Trophoblast cell (in vitro differentiated cells and primary cell): ENCODE measurements around the gene SMARCAL1.

Source experiments
- DNase-seq, 2 donors: peaks; one replicate each; pipeline ENCODE4 v3.0.0-alpha.2; 2016
- H2AFZ ChIP-seq: 2 replicates; pipeline ENCODE4 v1.6.1; 2013; ENCODE audit warnings: low read length, moderate library complexity, mild to moderate bottlenecking; ENCODE audit not compliant: insufficient read depth, poor library complexity
- H2AK5ac ChIP-seq: 2 replicates; pipeline ENCODE4 v1.6.1; 2013; ENCODE audit warnings: mild to moderate bottlenecking, low read length
- H2BK120ac ChIP-seq: 2 replicates; pipeline ENCODE4 v1.6.1; 2013; ENCODE audit warnings: low read length, mild to moderate bottlenecking, moderate library complexity; ENCODE audit not compliant: insufficient read depth, poor library complexity
- H2BK12ac ChIP-seq: 2 replicates; pipeline ENCODE4 v1.6.1; 2013; ENCODE audit warnings: mild to moderate bottlenecking, low read length, moderate library complexity
- H2BK5ac ChIP-seq: 2 replicates; pipeline ENCODE4 v1.6.1; 2013; ENCODE audit warnings: low read length, low read depth, moderate library complexity, mild to moderate bottlenecking; ENCODE audit not compliant: poor library complexity
- H3K14ac ChIP-seq: 2 replicates; pipeline ENCODE4 v1.6.1; 2013; ENCODE audit warnings: mild to moderate bottlenecking, low read length
- H3K18ac ChIP-seq: 2 replicates; pipeline ENCODE4 v1.6.1; 2013; ENCODE audit warnings: mild to moderate bottlenecking, low read length
- H3K23ac ChIP-seq: 2 replicates; pipeline ENCODE4 v1.6.1; 2013; ENCODE audit warnings: low read length
- H3K27ac ChIP-seq: 2 replicates; pipeline ENCODE4 v1.5.1; 2013; ENCODE audit warnings: low read depth, mild to moderate bottlenecking, inconsistent platforms, low read length, moderate library complexity
- H3K27me3 ChIP-seq: 2 replicates; pipeline ENCODE4 v1.6.1; 2013; ENCODE audit warnings: inconsistent platforms, mild to moderate bottlenecking, low read length, moderate library complexity; ENCODE audit not compliant: insufficient read depth
- H3K36me3 ChIP-seq, 2 experiments: 1 replicate in 1 of 2; 2 replicates in 1 of 2; pipeline ENCODE4 v1.6.1; 2013; ENCODE audit warnings: low read length in 2 of 2, mild to moderate bottlenecking in 2 of 2, moderate library complexity in 1 of 2; ENCODE audit not compliant: insufficient read depth in 2 of 2, control insufficient read depth in 1 of 2
- H3K4ac ChIP-seq: 2 replicates; pipeline ENCODE4 v1.6.1; 2013; ENCODE audit warnings: low read depth, mild to moderate bottlenecking, low read length, moderate library complexity
- H3K4me1 ChIP-seq, 2 experiments: 1 replicate in 1 of 2; 2 replicates in 1 of 2; pipeline ENCODE4 v1.6.1; 2013; ENCODE audit warnings: low read length in 2 of 2, mild to moderate bottlenecking in 2 of 2, moderate library complexity in 1 of 2; ENCODE audit not compliant: insufficient read depth in 2 of 2, control insufficient read depth in 1 of 2
- H3K4me2 ChIP-seq: 2 replicates; pipeline ENCODE4 v1.6.1; 2013; ENCODE audit warnings: inconsistent platforms, mild to moderate bottlenecking, low read length, moderate library complexity
- H3K4me3 ChIP-seq: 2 replicates; pipeline ENCODE4 v1.5.1; 2013; ENCODE audit warnings: mild to moderate bottlenecking, low read depth, low read length, inconsistent platforms
- H3K79me1 ChIP-seq: one replicate; pipeline ENCODE4 v1.6.1; 2013; ENCODE audit warnings: low read length
- H3K79me2 ChIP-seq: 2 replicates; pipeline ENCODE4 v1.6.1; 2013; ENCODE audit warnings: low read length, mild to moderate bottlenecking; ENCODE audit not compliant: control insufficient read depth, insufficient read depth, poor library complexity
- H3K9ac ChIP-seq: 2 replicates; pipeline ENCODE4 v1.6.1; 2013; ENCODE audit warnings: mild to moderate bottlenecking, low read length
- H3K9me3 ChIP-seq: 2 replicates; pipeline ENCODE4 v1.6.1; 2013; ENCODE audit warnings: low read depth, mild to moderate bottlenecking, control low read depth, inconsistent platforms, low read length; ENCODE audit not compliant: insufficient read depth
- H4K12ac ChIP-seq: 2 replicates; pipeline ENCODE4 v1.6.1; 2013; ENCODE audit warnings: low read depth, mild to moderate bottlenecking, low read length, moderate library complexity
- H4K8ac ChIP-seq: 2 replicates; pipeline ENCODE4 v1.6.1; 2013; ENCODE audit warnings: low read depth, mild to moderate bottlenecking, low read length, moderate library complexity
- H4K91ac ChIP-seq: one replicate; pipeline ENCODE4 v1.6.1; 2013; ENCODE audit warnings: low read depth, mild to moderate bottlenecking, low read length, moderate library complexity
- WGBS: extraction: QIAGEN DNeasy Blood & Tissue Kit; methylation state at CpG from one replicate; pipeline ENCODE4 v1.1.7; 2013; ENCODE audit warnings: missing lambda C conversion rate; ENCODE audit not compliant: insufficient read length, insufficient coverage; ENCODE audit errors: extremely low coverage; 5-methylcytosine and 5-hydroxymethylcytosine counted together

Gene SMARCAL1

DNA sequence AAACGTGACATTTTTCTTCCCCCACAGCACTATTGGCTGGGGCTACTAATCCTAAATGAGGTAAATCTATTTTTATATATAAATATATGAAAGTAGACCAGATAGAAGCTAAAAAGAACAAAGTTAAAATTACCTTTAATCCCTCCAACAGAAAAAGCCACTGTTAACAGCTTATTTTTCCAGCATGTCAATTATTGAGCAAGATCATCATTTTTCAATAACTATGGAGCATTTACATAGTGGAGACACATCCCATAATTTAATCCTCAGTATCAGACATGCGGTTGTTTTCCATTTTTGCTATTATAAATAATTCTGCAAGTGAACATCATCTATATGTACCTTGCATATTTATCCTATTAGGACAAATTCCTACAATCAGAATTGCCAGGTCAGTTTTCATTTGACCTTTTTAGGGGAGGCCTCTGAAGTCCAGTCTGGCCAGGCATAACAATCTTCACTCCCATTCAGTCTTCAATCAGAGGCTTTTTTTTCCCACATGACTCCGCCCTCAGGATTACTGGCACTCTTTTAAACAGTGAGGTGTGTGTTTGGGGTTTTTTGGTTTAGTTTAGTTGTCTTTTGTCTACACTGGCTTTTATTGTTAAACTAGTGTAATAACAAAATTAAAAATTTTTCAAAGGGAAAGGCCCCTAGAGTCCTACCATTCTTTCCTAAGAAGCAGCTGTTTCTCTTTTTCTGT, 29.2 kb downstream of the SMARCAL1 start:
- Histone ChIP-seq H2AK5ac (no peak overlapping the region), H3K9me3 (no peaks in the 10 kb centered on the region), H3K79me2 (no peaks in the 10 kb centered on the region), H3K14ac (no peak overlapping the region), H3K36me3 (peaks cover 9 to 24% of the 10 kb centered on the region in 2 experiments), H4K91ac (no peak overlapping the region), H3K4me2 (no peak overlapping the region), H3K9ac (no peak overlapping the region), H4K12ac (no peak overlapping the region), H4K8ac (no peak overlapping the region), H3K4ac (no peak overlapping the region), H3K27ac (no peak overlapping the region), H2BK5ac (no peak overlapping the region), H3K4me1 (no peaks in the 10 kb centered on the region), H2AFZ (no peak overlapping the region), H3K27me3 (no peaks in the 10 kb centered on the region), H3K79me1 (no peaks in the 10 kb centered on the region), H2BK120ac (no peak overlapping the region), H2BK12ac (no peak overlapping the region), H3K18ac (no peak overlapping the region), H3K23ac (no peak overlapping the region), H3K4me3 (no peak overlapping the region)
- WGBS, result no CpG with 5 or more reads among the region's 3 CpGs
- no peak for DNase-seq

DNA sequence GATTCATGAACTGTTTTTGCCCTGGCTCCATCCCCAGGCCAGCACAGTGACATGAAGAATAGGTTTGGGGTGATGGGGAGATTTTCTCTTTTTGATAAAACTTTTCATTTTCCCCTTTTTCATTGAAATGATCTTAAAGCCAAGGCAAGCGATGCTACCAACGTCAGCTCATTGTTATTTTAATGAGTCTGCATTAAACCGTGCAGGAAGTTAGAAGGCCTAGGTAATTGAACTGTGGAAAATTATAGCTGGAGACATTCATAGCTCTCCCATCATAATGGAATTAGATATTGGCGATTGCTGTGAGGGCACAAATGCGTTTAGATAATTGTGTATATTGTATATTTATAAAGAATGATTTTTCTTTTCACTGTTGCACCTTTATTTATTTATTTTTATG, 33.2 kb downstream of the SMARCAL1 start:
- no peak overlapping the region for H4K12ac ChIP-seq
- WGBS, result no CpG with 5 or more reads among the region's 5 CpGs
- no peak overlapping the region for H2BK5ac ChIP-seq
- H3K9me3 ChIP-seq, result peaks cover 3% of the 10 kb centered on the region
- no peaks in the 10 kb centered on the region for H3K79me2 ChIP-seq
- H3K9ac ChIP-seq, result no peak overlapping the region
- H3K27ac ChIP-seq, result no peak overlapping the region
- H3K36me3 ChIP-seq, result peaks cover 21 to 30% of the 10 kb centered on the region in 2 experiments
- H2BK12ac ChIP-seq, result no peak overlapping the region
- H3K14ac ChIP-seq, result no peak overlapping the region
- no peak overlapping the region for H3K4me2 ChIP-seq
- no peaks in the 10 kb centered on the region for H3K27me3 ChIP-seq
- no peak overlapping the region for H4K8ac ChIP-seq
- H4K91ac ChIP-seq, result no peak overlapping the region
- H3K23ac ChIP-seq, result no peak overlapping the region
- no peak overlapping the region for H2BK120ac ChIP-seq
- H2AK5ac ChIP-seq, result no peak overlapping the region
- H3K4me1 ChIP-seq, result no peaks in the 10 kb centered on the region
- no peaks in the 10 kb centered on the region for H3K79me1 ChIP-seq
- no peak overlapping the region for H3K4ac ChIP-seq
- no peak overlapping the region for H2AFZ ChIP-seq
- H3K4me3 ChIP-seq, result no peak overlapping the region
- DNase-seq, result no peak
- H3K18ac ChIP-seq, result no peak overlapping the region

DNA sequence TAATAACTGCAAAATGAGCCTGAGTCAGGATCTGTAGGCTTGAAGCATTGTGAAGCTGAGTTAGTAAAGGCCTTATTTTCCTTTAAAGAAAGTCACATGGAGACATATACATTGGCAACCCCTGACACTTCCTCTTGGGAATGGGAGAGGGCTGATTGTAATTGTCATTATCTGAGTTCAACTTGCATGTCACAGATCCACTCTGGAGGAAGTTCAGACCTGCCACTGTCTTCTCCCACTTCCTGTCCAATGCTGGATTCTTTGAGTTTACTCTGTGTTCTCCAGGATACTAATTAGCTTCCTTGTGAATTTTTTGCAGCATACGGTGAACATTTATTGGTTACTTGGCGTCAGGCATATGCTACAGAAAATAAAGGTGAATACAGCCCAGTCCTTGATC, 34.1 kb downstream of the SMARCAL1 start:
- peaks cover 3% of the 10 kb centered on the region for H3K9me3 ChIP-seq
- WGBS, result no CpG with 5 or more reads among the region's 2 CpGs
- H3K23ac ChIP-seq, result no peak overlapping the region
- H3K4ac ChIP-seq, result no peak overlapping the region
- H3K14ac ChIP-seq, result no peak overlapping the region
- H3K18ac ChIP-seq, result no peak overlapping the region
- H3K79me1 ChIP-seq, result no peaks in the 10 kb centered on the region
- H3K36me3 ChIP-seq, result peaks cover 26 to 32% of the 10 kb centered on the region in 2 experiments
- no peak overlapping the region for H3K4me3 ChIP-seq
- no peak overlapping the region for H4K91ac ChIP-seq
- H3K27me3 ChIP-seq, result no peaks in the 10 kb centered on the region
- no peak overlapping the region for H2AFZ ChIP-seq
- no peak overlapping the region for H4K8ac ChIP-seq
- H2AK5ac ChIP-seq, result no peak overlapping the region
- H2BK12ac ChIP-seq, result no peak overlapping the region
- H4K12ac ChIP-seq, result no peak overlapping the region
- no peak overlapping the region for H3K9ac ChIP-seq
- no peak for DNase-seq
- H3K4me2 ChIP-seq, result no peak overlapping the region
- no peak overlapping the region for H2BK5ac ChIP-seq
- no peak overlapping the region for H3K27ac ChIP-seq
- H3K79me2 ChIP-seq, result no peaks in the 10 kb centered on the region
- H3K4me1 ChIP-seq, result no peaks in the 10 kb centered on the region
- H2BK120ac ChIP-seq, result no peak overlapping the region

DNA sequence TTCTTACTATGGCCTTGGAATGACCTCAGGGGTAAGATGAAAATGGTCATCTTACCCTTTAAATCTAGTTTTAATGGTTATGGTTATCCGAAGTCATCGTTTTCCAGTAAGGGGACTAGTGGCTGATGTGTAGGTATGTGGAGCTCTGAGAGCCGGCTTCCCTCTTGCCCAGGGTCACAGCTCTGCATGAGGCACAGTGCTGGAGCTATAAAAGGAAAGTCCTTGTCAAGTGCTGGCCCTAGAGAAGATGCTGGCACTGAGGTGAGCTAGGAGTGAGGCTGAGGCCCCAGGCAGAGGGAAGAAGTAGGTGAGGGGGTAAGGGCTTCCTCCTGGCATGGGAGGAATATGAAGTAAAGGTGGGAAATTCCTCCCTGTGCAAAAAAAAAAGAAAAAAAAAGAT, 35.0 kb downstream of the SMARCAL1 start:
- Histone ChIP-seq H3K4ac (no peak overlapping the region), H3K27ac (no peak overlapping the region), H4K8ac (no peak overlapping the region), H3K23ac (no peak overlapping the region), H3K27me3 (no peaks in the 10 kb centered on the region), H4K91ac (no peak overlapping the region), H2BK120ac (no peak overlapping the region), H3K36me3 (peaks cover 27 to 32% of the 10 kb centered on the region in 2 experiments), H2BK12ac (no peak overlapping the region), H3K79me1 (no peaks in the 10 kb centered on the region), H3K79me2 (no peaks in the 10 kb centered on the region), H3K4me1 (no peaks in the 10 kb centered on the region), H2BK5ac (no peak overlapping the region), H3K18ac (no peak overlapping the region), H3K4me3 (no peak overlapping the region), H3K14ac (no peak overlapping the region), H2AFZ (no peak overlapping the region), H3K4me2 (no peak overlapping the region), H2AK5ac (no peak overlapping the region), H3K9ac (no peak overlapping the region), H4K12ac (no peak overlapping the region), H3K9me3 (peaks cover 3% of the 10 kb centered on the region)
- DNase-seq, result no peak
- no CpG with 5 or more reads among the region's 3 CpGs for WGBS
